ENCODE measurements around the gene ZNF552.
"Not testable (repeated sequence)": the region's sequence is repeated elsewhere in the genome, so short reads cannot be mapped to it uniquely, and the experiment has no call there.

ZNF552 gene

GRCh38 chr19:57814505-57815246, at the start of gene ZNF552:
TSS of gene ZNF552 (minus strand) at chr19:57814913. CDS start at chr19:57814743, 170 bp downstream.
- in situ Hi-C loops (cut with MboI; ENCODE audit: low sequenced_read_pairs), result no loop called here
- no peaks in the 10 kb centered on the region for H3K27me3 ChIP-seq (ENCODE audit: low read depth)
- peak; percentile 89 to 94 for DNase-seq (ENCODE audit: low spot score in 2 of 2)
- no peaks in the 10 kb centered on the region for H3K9me3 ChIP-seq
- no peaks in the 10 kb centered on the region; the same call in 1 of the 2 replicates for H3K4me1 ChIP-seq
- H3K4me3 ChIP-seq, result peak within 1 kb of the TSS; percentile 83
- H3K36me3 ChIP-seq (replicated peaks), result peaks cover 9% of the 10 kb centered on the region

DNA sequence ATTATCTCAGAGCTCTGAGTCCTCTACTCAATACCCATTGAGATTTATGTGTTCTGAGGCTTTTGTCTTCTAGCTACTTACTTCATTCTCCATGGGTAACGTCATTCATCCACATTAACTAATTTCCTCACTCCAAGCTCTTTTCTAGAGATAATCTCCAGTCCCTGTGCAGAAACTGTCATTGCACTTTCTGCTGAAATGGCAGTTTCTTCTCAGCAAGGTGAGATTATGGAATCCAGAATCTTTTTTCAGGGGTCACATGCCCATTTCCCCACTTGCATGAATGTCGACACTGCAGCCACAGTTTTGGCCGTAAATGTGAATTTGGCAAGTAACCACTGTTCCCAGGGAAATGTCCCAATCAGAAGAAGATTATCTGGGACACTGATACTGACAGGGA, 47.6 kb upstream of the ZNF552 start:
- H3K36me3 ChIP-seq (replicated peaks), result peaks cover 73% of the 10 kb centered on the region
- in situ Hi-C loops (cut with MboI; ENCODE audit: low sequenced_read_pairs); H3K4me1 ChIP-seq: not testable (repeated sequence)

DNA sequence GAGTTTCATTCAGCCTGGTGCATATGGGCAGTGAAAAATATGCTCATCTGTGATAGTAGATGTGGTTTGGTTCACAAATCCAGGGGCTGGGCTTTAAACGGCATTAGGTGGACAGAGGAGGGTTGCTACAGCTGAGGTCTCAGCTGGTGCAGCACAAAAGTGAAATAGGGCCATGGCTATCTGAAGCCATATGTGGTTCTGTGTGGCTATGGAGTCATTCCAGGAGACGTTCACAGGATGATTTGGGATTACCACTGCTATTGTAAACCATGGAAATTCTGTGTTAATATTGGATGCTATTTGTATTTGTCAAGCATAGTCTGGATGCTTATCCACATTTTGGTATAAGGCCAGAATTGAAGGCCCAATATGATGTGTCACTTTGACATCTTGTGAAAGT, 39.4 kb upstream of the ZNF552 start:
- H3K9me3 ChIP-seq; H3K4me1 ChIP-seq; DNase-seq (ENCODE audit: low spot score in 2 of 2); H3K27me3 ChIP-seq (ENCODE audit: low read depth); H3K4me3 ChIP-seq; in situ Hi-C loops (cut with MboI; ENCODE audit: low sequenced_read_pairs): not testable (repeated sequence)
- H3K36me3 ChIP-seq (replicated peaks), result peaks cover 53% of the 10 kb centered on the region

More for the DNA sequence above, 47.6 kb upstream of the ZNF552 start:
- H3K4me3 ChIP-seq; H3K27me3 ChIP-seq (ENCODE audit: low read depth); H3K9me3 ChIP-seq; DNase-seq (ENCODE audit: low spot score in 2 of 2): not testable (repeated sequence)

DNA sequence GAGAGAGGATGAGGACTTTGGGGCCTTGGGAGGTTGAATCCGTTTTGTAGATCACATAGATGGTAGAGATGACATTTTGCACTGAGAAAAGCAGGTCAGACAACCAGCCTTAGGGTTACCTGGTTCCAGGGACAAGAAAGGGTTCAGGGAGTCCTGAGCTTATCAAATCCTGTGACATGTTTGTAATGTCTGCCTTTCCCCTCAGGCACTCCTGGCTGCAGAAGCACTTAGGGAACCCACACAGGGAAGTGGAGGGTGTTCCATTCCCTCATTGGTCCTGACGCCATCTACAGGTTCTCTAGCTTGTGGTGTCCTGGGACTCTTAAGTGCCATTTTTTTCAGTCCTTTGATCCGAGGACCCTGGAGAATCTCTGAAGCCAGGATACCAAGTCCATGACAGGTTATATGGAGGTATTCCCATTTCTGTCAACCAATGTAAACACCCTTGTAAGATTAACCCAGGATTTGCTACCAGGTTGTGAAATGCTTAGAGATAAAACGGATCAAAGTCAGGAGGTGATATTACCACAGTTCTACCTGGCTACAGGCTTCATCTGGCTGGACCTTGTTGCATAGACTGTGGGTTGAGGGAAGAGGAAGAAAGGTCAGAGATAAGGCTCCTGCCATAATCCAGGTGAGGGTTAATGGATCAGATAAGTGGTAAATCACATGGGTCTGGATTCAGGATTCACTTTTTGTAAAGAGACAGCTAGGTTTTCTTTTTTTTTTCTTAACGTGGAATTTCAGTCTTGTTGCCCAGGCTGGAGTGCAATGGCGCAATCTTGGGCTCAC, 37.3 kb upstream of the ZNF552 start:
- H3K9me3 ChIP-seq; H3K4me3 ChIP-seq; H3K27me3 ChIP-seq (ENCODE audit: low read depth); in situ Hi-C loops (cut with MboI; ENCODE audit: low sequenced_read_pairs); H3K4me1 ChIP-seq; DNase-seq (ENCODE audit: low spot score in 2 of 2): not testable (repeated sequence)
- H3K36me3 ChIP-seq (replicated peaks), result peaks cover 42% of the 10 kb centered on the region

- Histone ChIP-seq H3K36me3 (replicated peaks) (peaks cover 29% of the 10 kb centered on the region), H3K9me3 (no peaks in the 10 kb centered on the region), H3K27me3 (ENCODE audit: low read depth) (no peaks in the 10 kb centered on the region), H3K4me3 (peak overlapping the region; percentile 55), H3K4me1 (peaks cover 7% of the 10 kb centered on the region; the same call in 1 of the 2 replicates)
- in situ Hi-C loops (cut with MboI; ENCODE audit: low sequenced_read_pairs), result no loop called here
- peak; percentile 78 to 91 for DNase-seq (ENCODE audit: low spot score in 2 of 2)
Observed at GRCh38 chr19:57850553-57851017, 35.9 kb upstream of the ZNF552 start.

DNA sequence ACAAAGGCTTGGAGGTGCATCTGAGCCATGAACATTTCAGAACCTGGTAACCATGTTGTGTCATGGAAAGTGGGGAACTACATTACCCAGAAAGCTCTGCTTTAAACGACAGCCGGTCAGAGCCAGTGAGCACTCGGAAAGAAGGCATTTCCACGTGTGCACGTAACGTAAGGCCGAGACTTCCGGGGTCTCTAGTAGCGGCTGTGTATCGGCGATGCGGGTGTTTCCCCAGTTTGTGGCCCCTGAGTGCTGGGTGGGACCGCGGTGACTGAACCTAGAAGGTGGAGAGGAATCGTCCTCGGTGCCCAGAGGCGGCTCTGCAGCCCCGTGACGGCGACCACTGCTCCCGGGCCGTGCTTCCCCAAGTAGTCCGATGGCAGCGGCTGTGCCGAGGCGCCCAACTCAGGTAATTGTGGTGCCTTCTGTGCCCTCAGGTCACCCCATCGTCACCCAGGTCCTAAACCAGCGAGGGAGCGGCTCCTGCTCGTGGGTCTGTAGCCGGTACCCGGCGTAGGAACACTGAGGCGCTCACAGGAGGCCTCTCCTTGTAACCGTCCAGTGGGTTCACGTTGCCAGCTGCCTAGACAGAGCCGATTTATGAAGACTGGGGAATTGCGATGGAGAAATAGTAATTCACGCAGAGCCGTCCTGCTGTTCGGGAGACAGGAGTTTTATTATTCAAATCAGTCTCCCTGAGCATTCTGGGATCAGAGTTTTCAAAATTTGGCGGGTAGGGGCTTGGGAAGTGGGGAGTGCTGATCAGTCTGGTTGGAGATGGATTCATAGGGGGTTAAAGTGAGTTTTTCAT, 35.2 kb upstream of the ZNF552 start, which contains the start of gene ZNF587:
ZNF587 (plus strand) TSS at position 194 of the 808 bp plus-strand sequence; CDS start at position 374, 180 bp downstream.
- H3K4me1 ChIP-seq; H3K9me3 ChIP-seq; in situ Hi-C loops (cut with MboI; ENCODE audit: low sequenced_read_pairs); H3K27me3 ChIP-seq (ENCODE audit: low read depth): not testable (repeated sequence)
- peak within 1 kb of the TSS; percentile 55 for H3K4me3 ChIP-seq
- peaks cover 28% of the 10 kb centered on the region for H3K36me3 ChIP-seq (replicated peaks)
- peak; percentile 83 for DNase-seq (ENCODE audit: low spot score in 2 of 2)

GRCh38 chr19:57849162-57849665, 34.5 kb upstream of the ZNF552 start:
- DNase-seq (ENCODE audit: low spot score in 2 of 2); H3K4me1 ChIP-seq; H3K27me3 ChIP-seq (ENCODE audit: low read depth); in situ Hi-C loops (cut with MboI; ENCODE audit: low sequenced_read_pairs); H3K9me3 ChIP-seq: not testable (repeated sequence)
- peak overlapping the region; percentile 55 for H3K4me3 ChIP-seq
- peaks cover 31% of the 10 kb centered on the region for H3K36me3 ChIP-seq (replicated peaks)

GRCh38 chr19:57847164-57847563, 32.5 kb upstream of the ZNF552 start:
- in situ Hi-C loops (cut with MboI; ENCODE audit: low sequenced_read_pairs); H3K4me1 ChIP-seq; H3K27me3 ChIP-seq (ENCODE audit: low read depth); DNase-seq (ENCODE audit: low spot score in 2 of 2); H3K9me3 ChIP-seq; H3K4me3 ChIP-seq: not testable (repeated sequence)
- peaks cover 17% of the 10 kb centered on the region for H3K36me3 ChIP-seq (replicated peaks)

- no peaks in the 10 kb centered on the region for H3K4me1 ChIP-seq
- H3K27me3 ChIP-seq (ENCODE audit: low read depth), result no peaks in the 10 kb centered on the region
- H3K4me3 ChIP-seq, result no peak overlapping the region
- no peaks in the 10 kb centered on the region for H3K9me3 ChIP-seq
- peaks cover 21% of the 10 kb centered on the region for H3K36me3 ChIP-seq (replicated peaks)
- no peak for DNase-seq (ENCODE audit: low spot score in 2 of 2)
- in situ Hi-C loops (cut with MboI; ENCODE audit: low sequenced_read_pairs), result no loop called here
Observed at GRCh38 chr19:57841122-57841763, 26.5 kb upstream of the ZNF552 start.

- DNase-seq (ENCODE audit: low spot score in 2 of 2); H3K4me3 ChIP-seq; in situ Hi-C loops (cut with MboI; ENCODE audit: low sequenced_read_pairs); H3K27me3 ChIP-seq (ENCODE audit: low read depth); H3K4me1 ChIP-seq; H3K9me3 ChIP-seq: not testable (repeated sequence)
- H3K36me3 ChIP-seq (replicated peaks), result peaks cover 15% of the 10 kb centered on the region
Observed at GRCh38 chr19:57838622-57839191, 24.0 kb upstream of the ZNF552 start.

DNA sequence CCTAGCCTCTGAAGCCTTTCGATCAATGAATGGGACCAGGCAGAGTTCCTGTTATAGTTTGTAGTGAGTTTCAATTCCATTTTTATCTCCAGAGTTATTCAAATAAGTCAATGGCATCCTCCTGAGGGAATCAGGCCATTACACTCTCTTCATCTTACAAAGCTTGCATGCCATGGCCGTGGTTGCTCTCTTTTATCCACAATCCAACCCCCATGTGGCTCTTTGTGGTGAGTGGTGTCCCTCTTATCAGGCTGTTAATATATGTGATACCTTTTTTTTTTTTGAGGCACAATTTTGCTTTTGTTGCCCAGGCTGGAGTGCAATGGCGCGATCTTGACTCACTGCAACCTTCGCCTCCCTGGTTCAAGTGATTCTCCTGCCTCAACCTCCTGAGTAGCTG, 22.3 kb upstream of the ZNF552 start:
- H3K9me3 ChIP-seq; H3K4me3 ChIP-seq; DNase-seq (ENCODE audit: low spot score in 2 of 2); H3K27me3 ChIP-seq (ENCODE audit: low read depth); H3K4me1 ChIP-seq; in situ Hi-C loops (cut with MboI; ENCODE audit: low sequenced_read_pairs): not testable (repeated sequence)
- H3K36me3 ChIP-seq (replicated peaks), result peaks cover 11% of the 10 kb centered on the region

DNA sequence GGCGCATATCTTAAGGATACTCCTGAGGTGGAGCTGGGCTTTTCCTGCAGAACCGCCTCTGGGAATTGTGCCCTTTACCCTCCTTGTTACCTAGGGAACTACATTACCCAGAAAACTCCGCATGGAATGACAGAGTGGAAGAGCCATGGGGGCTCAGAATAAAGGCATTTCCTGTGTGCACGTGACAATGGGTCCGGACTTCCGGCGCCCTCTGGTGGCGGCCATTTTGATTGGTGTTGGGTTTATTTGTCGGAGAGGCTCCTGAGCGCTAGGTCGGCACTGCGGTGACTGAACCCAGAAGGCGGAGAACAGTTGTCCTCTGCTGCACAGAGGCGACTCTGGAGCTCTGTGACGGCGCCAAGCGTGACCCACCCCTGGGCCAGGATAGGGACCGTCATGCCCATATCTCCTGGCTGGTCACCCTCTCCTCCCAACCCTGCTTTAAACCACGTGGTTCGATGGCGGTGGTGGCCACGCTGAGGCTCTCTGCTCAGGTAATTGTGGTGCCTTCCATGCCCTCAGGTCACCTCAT, 15.4 kb upstream of the ZNF552 start, which contains the start of gene ZNF587B:
ZNF587B (plus strand) TSS at position 229 of the 532 bp plus-strand sequence; CDS start at position 459, 230 bp downstream.
- Histone ChIP-seq H3K4me1 (no peaks in the 10 kb centered on the region), H3K27me3 (ENCODE audit: low read depth) (no peaks in the 10 kb centered on the region), H3K36me3 (replicated peaks) (peaks cover 15% of the 10 kb centered on the region), H3K9me3 (no peaks in the 10 kb centered on the region), H3K4me3 (no peak within 1 kb of the TSS)
- peak; percentile 4 to 62 for DNase-seq (ENCODE audit: low spot score in 2 of 2)
- in situ Hi-C loops (cut with MboI; ENCODE audit: low sequenced_read_pairs), result no loop called here

Measured in HAP-1 (cell line).